HEK293 (cell line): ENCODE data around the gene YOD1.

Experiments
- BCL11B ChIP-seq: fragments of 450-650 bp; formaldehyde crosslinking; IDR thresholded peaks from 2 replicates; pipeline ENCODE4 v1.5.1; 2016; ENCODE audit warnings: low read depth, missing biosample characterization, missing genetic modification characterization
- GLIS1 ChIP-seq: fragments of 450-650 bp; formaldehyde crosslinking; IDR thresholded peaks from 2 replicates; pipeline ENCODE4 v1.5.1; 2016; ENCODE audit warnings: missing biosample characterization, missing genetic modification characterization
- GLIS2 ChIP-seq: fragments of 450-650 bp; formaldehyde crosslinking; IDR thresholded peaks from 2 replicates; pipeline ENCODE4 v1.5.1; 2016; ENCODE audit warnings: missing biosample characterization, missing genetic modification characterization
- YY2 ChIP-seq: fragments of 450-650 bp; formaldehyde crosslinking; IDR thresholded peaks from 2 replicates; pipeline ENCODE4 v1.5.1; 2016; ENCODE audit warnings: missing biosample characterization, missing genetic modification characterization
- ZBTB21 ChIP-seq: fragments of 450-650 bp; formaldehyde crosslinking; IDR thresholded peaks from 2 replicates; pipeline ENCODE4 v1.5.1; 2017; ENCODE audit warnings: missing biosample characterization, missing genetic modification characterization
- ZBTB44 ChIP-seq: fragments of 450-650 bp; IDR thresholded peaks from 2 replicates; pipeline ENCODE4 v1.5.1; 2018; ENCODE audit warnings: missing biosample characterization, mild to moderate bottlenecking, missing genetic modification characterization
- ZBTB48 ChIP-seq: fragments of 450-650 bp; formaldehyde crosslinking; IDR thresholded peaks from 2 replicates; pipeline ENCODE4 v1.5.1; 2016; ENCODE audit warnings: missing biosample characterization, missing genetic modification characterization
- ZBTB49 ChIP-seq: fragments of 450-650 bp; formaldehyde crosslinking; IDR thresholded peaks from 2 replicates; pipeline ENCODE4 v1.5.1; 2016; ENCODE audit warnings: missing biosample characterization, missing genetic modification characterization, low read depth
- ZBTB6 ChIP-seq: fragments of 450-650 bp; formaldehyde crosslinking; IDR thresholded peaks from 2 replicates; pipeline ENCODE4 v1.5.1; 2017; ENCODE audit warnings: missing biosample characterization, missing genetic modification characterization
- ZNF121 ChIP-seq: fragments of 450-650 bp; formaldehyde crosslinking; IDR thresholded peaks from 2 replicates; pipeline ENCODE4 v1.5.1; 2016; ENCODE audit warnings: missing biosample characterization, missing genetic modification characterization
- ZNF18 ChIP-seq: fragments of 450-650 bp; formaldehyde crosslinking; IDR thresholded peaks from 2 replicates; pipeline ENCODE4 v1.5.1; 2016; ENCODE audit warnings: missing biosample characterization, missing genetic modification characterization
- ZNF214 ChIP-seq: fragments of 450-650 bp; formaldehyde crosslinking; IDR thresholded peaks from 2 replicates; pipeline ENCODE4 v1.5.1; 2017; ENCODE audit warnings: missing biosample characterization, mild to moderate bottlenecking, missing genetic modification characterization, borderline replicate concordance
- ZNF280D ChIP-seq: fragments of 450-650 bp; formaldehyde crosslinking; IDR thresholded peaks from 2 replicates; pipeline ENCODE4 v1.5.1; 2016; ENCODE audit warnings: missing biosample characterization, missing genetic modification characterization
- ZNF335 ChIP-seq: fragments of 450-650 bp; formaldehyde crosslinking; conservative IDR thresholded peaks from 2 replicates; pipeline ENCODE4 v1.5.1; 2016; ENCODE audit warnings: missing biosample characterization, missing genetic modification characterization
- ZNF350 ChIP-seq: fragments of 450-650 bp; formaldehyde crosslinking; IDR thresholded peaks from 2 replicates; pipeline ENCODE4 v1.5.0; 2017; ENCODE audit warnings: missing biosample characterization, mild to moderate bottlenecking, missing genetic modification characterization
- ZNF362 ChIP-seq: fragments of 450-650 bp; formaldehyde crosslinking; IDR thresholded peaks from 2 replicates; pipeline ENCODE4 v1.5.1; 2016; ENCODE audit warnings: missing biosample characterization, missing genetic modification characterization
- ZNF433 ChIP-seq: fragments of 450-650 bp; formaldehyde crosslinking; IDR thresholded peaks from 2 replicates; pipeline ENCODE4 v1.5.1; 2016; ENCODE audit warnings: missing biosample characterization, missing genetic modification characterization, low read depth
- ZNF48 ChIP-seq: fragments of 450-650 bp; formaldehyde crosslinking; IDR thresholded peaks from 2 replicates; pipeline ENCODE4 v1.5.1; 2016; ENCODE audit warnings: missing biosample characterization, missing genetic modification characterization
- ZNF501 ChIP-seq: fragments of 450-650 bp; formaldehyde crosslinking; IDR thresholded peaks from 2 replicates; pipeline ENCODE4 v1.5.1; 2016; ENCODE audit warnings: missing biosample characterization, missing genetic modification characterization
- ZNF514 ChIP-seq: fragments of 450-650 bp; formaldehyde crosslinking; IDR thresholded peaks from 2 replicates; pipeline ENCODE4 v1.5.1; 2016; ENCODE audit warnings: missing biosample characterization, missing genetic modification characterization
- ZNF521 ChIP-seq: fragments of 450-650 bp; formaldehyde crosslinking; IDR thresholded peaks from 2 replicates; pipeline ENCODE4 v1.5.1; 2017; ENCODE audit warnings: missing biosample characterization, mild to moderate bottlenecking, missing genetic modification characterization
- ZNF558 ChIP-seq: fragments of 450-650 bp; formaldehyde crosslinking; IDR thresholded peaks from 2 replicates; pipeline ENCODE4 v1.5.1; 2016; ENCODE audit warnings: missing biosample characterization, missing genetic modification characterization
- ZNF561 ChIP-seq: fragments of 450-650 bp; IDR thresholded peaks from 2 replicates; pipeline ENCODE4 v1.5.1; 2018; ENCODE audit warnings: missing biosample characterization, missing genetic modification characterization, borderline replicate concordance
- ZNF585B ChIP-seq: fragments of 450-650 bp; formaldehyde crosslinking; IDR thresholded peaks from 2 replicates; pipeline ENCODE4 v1.5.1; 2016; ENCODE audit warnings: missing biosample characterization, missing genetic modification characterization
- ZNF624 ChIP-seq: fragments of 450-650 bp; formaldehyde crosslinking; IDR thresholded peaks from 2 replicates; pipeline ENCODE4 v1.5.1; 2017; ENCODE audit warnings: missing biosample characterization, missing genetic modification characterization
- ZNF660 ChIP-seq: fragments of 450-650 bp; IDR thresholded peaks from 2 replicates; pipeline ENCODE4 v1.5.1; 2018; ENCODE audit warnings: missing biosample characterization, mild to moderate bottlenecking, missing genetic modification characterization
- ZNF707 ChIP-seq: fragments of 450-650 bp; formaldehyde crosslinking; IDR thresholded peaks from 2 replicates; pipeline ENCODE4 v1.5.1; 2016; ENCODE audit warnings: missing biosample characterization, missing genetic modification characterization
- ZNF792 ChIP-seq: fragments of 450-650 bp; formaldehyde crosslinking; IDR thresholded peaks from 2 replicates; pipeline ENCODE4 v1.5.1; 2016; ENCODE audit warnings: missing biosample characterization, missing genetic modification characterization
- ZNF830 ChIP-seq: fragments of 450-650 bp; IDR thresholded peaks from 2 replicates; pipeline ENCODE4 v1.5.0; 2018; ENCODE audit warnings: missing biosample characterization, missing genetic modification characterization, low read depth, mild to moderate bottlenecking, moderate library complexity

YOD1 gene

GRCh38 chr1:207050480-207051190 is 373 bp downstream of the YOD1 start (continued):
- TF ChIP-seq ZNF660 (tag by site-specific recombination) = no peak
- TF ChIP-seq ZBTB44 (tag by site-specific recombination) = no peak
- no peak for TF ChIP-seq ZNF362 (tag by site-specific recombination)
- TF ChIP-seq ZNF350 (tag by site-specific recombination) = no peak
- no peak for TF ChIP-seq ZNF514 (tag by site-specific recombination)
- no peak for TF ChIP-seq ZNF624 (tag by site-specific recombination)
- TF ChIP-seq ZBTB6 = no peak
- no peak for TF ChIP-seq ZNF792 (tag by site-specific recombination)
- TF ChIP-seq ZBTB49 (tag by site-specific recombination) = no peak
- TF ChIP-seq ZNF561 (tag by site-specific recombination) = peak; percentile 78; the same call in 1 of the 2 replicates
- no peak for TF ChIP-seq BCL11B (tag by site-specific recombination)
- TF ChIP-seq ZNF48 (tag by site-specific recombination) = no peak
- no peak for TF ChIP-seq ZNF121
- TF ChIP-seq ZNF521 (tag by site-specific recombination) = no peak
- TF ChIP-seq ZNF585B = no peak
- no peak for TF ChIP-seq ZNF558 (tag by site-specific recombination)
- TF ChIP-seq YY2 (tag by site-specific recombination) = peak; percentile 91
- peak; percentile 78 for TF ChIP-seq ZNF501 (tag by site-specific recombination)
- no peak for TF ChIP-seq ZNF707 (tag by site-specific recombination)
- no peak for TF ChIP-seq ZNF214
- TF ChIP-seq GLIS1 = peak; percentile 40; the same call in 1 of the 2 replicates
- TF ChIP-seq ZNF280D (tag by site-specific recombination) = no peak
- peak; percentile 99 for TF ChIP-seq ZNF335 (tag by site-specific recombination)
- no peak for TF ChIP-seq ZNF830 (tag by site-specific recombination)
- TF ChIP-seq ZBTB21 (tag by site-specific recombination) = no peak
- TF ChIP-seq ZNF433 (tag by site-specific recombination) = no peak
- TF ChIP-seq ZBTB48 (tag by site-specific recombination) = no peak
- TF ChIP-seq ZNF18 = no peak
- peak; percentile 81 for TF ChIP-seq GLIS2
